Left lung (tissue), 10 donors: ENCODE measurements around the gene ADGRL3. TPM values are rescaled to one million over a fixed set of nuclear protein-coding genes. Genes with fewer than 3 reads are reported as not detected.

Experiments used
- ATAC-seq: fragments of 200-7000 bp; cut with Tn5 transposase; one replicate; pipeline ENCODE4 v1.9.1; 2020; ENCODE audit warnings: moderate library complexity
- DNase-seq, 4 donors: peaks; one replicate each; pipeline ENCODE4 v3.0.0-alpha.2; 2013 to 2020
- H3K27ac ChIP-seq, 2 donors: fragments of 200-600 bp; sonication (generic) in 1 of 2; one replicate each; pipeline versions ENCODE4 v1.5.0 to v1.8.0; 2020 to 2021
- H3K27me3 ChIP-seq, 2 donors: fragments of 200-600 bp; sonication (generic) in 1 of 2; one replicate each; pipeline versions ENCODE4 v1.5.0 to v1.8.0; 2020 to 2021
- H3K36me3 ChIP-seq, 2 donors: fragments of 200-600 bp; sonication (generic) in 1 of 2; one replicate each; pipeline versions ENCODE4 v1.5.0 to v1.8.0; 2020 to 2021
- H3K4me1 ChIP-seq, 2 donors: fragments of 200-600 bp; one replicate each; pipeline ENCODE4 v1.8.0; 2021
- H3K4me3 ChIP-seq, 2 donors: fragments of 200-600 bp; sonication (generic) in 1 of 2; one replicate each; pipeline versions ENCODE4 v1.5.0 to v1.8.0; 2020 to 2021; ENCODE audit warnings: mild to moderate bottlenecking in 1 of 2
- H3K9me3 ChIP-seq, 2 donors: fragments of 200-600 bp; sonication (generic) in 1 of 2; one replicate each; pipeline versions ENCODE4 v1.5.0 to v1.8.0; 2020 to 2021
- CTCF ChIP-seq, 2 donors: fragments of 200-600 bp; sonication (generic) in 1 of 2; IDR thresholded peaks; one replicate each; pipeline versions ENCODE4 v1.5.0 to v1.8.0; 2021; ENCODE audit warnings: antibody characterized with exemption in 2 of 2
- intact Hi-C, 2 donors: fragments of 100-400 bp; cut with DNase I; formaldehyde crosslinking; loops; one replicate each; pipeline versions ENCODE4 v1.11.2 to v1.14.2; 2022
- polyA plus RNA-seq, 6 donors: library from polyadenylated mRNA; unstranded; fragments of 120-200 nt; gene quantifications; one replicate each; pipeline ENCODE4 v1.2.1, GENCODE V29; 2013; ENCODE audit not compliant: insufficient read length in 6 of 6
- total RNA-seq, 2 donors: library from RNA; stranded (reverse); fragmentation: NEBNext Ultra II Directional; extraction: Animal tissue kit (Norgen Biotek cat#: 25700); gene quantifications; one replicate each; pipeline ENCODE4 v1.2.1, GENCODE V29; 2021
- donor health status: DM: no; HTN: yes; CAD: no.
- donor health status: DM: no; HTN: no; CAD: no.

The ADGRL3 gene
- total and polyA plus RNA-seq, 8 donors, result 2.7 to 23.4 (median 19.6) TPM

GRCh38 chr4:61440321-61440720 is 240.2 kb downstream of the ADGRL3 start:
- H3K4me1 ChIP-seq, result no peaks in the 10 kb centered on the region
- TF ChIP-seq CTCF (IDR thresholded peaks at IDR 0.05), result no peak
- H3K9me3 ChIP-seq, result no peaks in the 10 kb centered on the region
- H3K27me3 ChIP-seq, result no peaks in the 10 kb centered on the region
- intact Hi-C loops, result no loop called here
- H3K27ac ChIP-seq, result no peak overlapping the region
- no peaks in the 10 kb centered on the region for H3K36me3 ChIP-seq
- H3K4me3 ChIP-seq, result no peak overlapping the region
- no peak for ATAC-seq
- DNase-seq, result no peak

GRCh38 chr4:61442936-61443335 is 242.8 kb downstream of the ADGRL3 start:
- Histone ChIP-seq H3K27me3 (no peaks in the 10 kb centered on the region), H3K9me3 (no peaks in the 10 kb centered on the region), H3K27ac (no peak overlapping the region), H3K4me1 (no peaks in the 10 kb centered on the region), H3K36me3 (no peaks in the 10 kb centered on the region), H3K4me3 (no peak overlapping the region)
- no peak for TF ChIP-seq CTCF (IDR thresholded peaks at IDR 0.05)
- no peak for ATAC-seq
- peak in 1 of 4 donors; percentile 24 for DNase-seq
- intact Hi-C loops, result no loop called here

GRCh38 chr4:61443813-61444510 is 243.8 kb downstream of the ADGRL3 start:
- no peaks in the 10 kb centered on the region for H3K36me3 ChIP-seq
- no peak for TF ChIP-seq CTCF (IDR thresholded peaks at IDR 0.05)
- DNase-seq (no peak), ATAC-seq (no peak)
- no peaks in the 10 kb centered on the region for H3K27me3 ChIP-seq
- H3K27ac ChIP-seq, result no peak overlapping the region
- H3K4me3 ChIP-seq, result no peak overlapping the region
- no peaks in the 10 kb centered on the region for H3K9me3 ChIP-seq
- H3K4me1 ChIP-seq, result no peaks in the 10 kb centered on the region
- intact Hi-C loops, result no loop called here

GRCh38 chr4:61445374-61446063 is 245.4 kb downstream of the ADGRL3 start:
- no peaks in the 10 kb centered on the region for H3K36me3 ChIP-seq
- no peak overlapping the region for H3K4me3 ChIP-seq
- TF ChIP-seq CTCF (IDR thresholded peaks at IDR 0.05), result no peak
- no peaks in the 10 kb centered on the region for H3K27me3 ChIP-seq
- H3K4me1 ChIP-seq, result no peaks in the 10 kb centered on the region
- ATAC-seq, result peak; percentile 85
- H3K9me3 ChIP-seq, result no peaks in the 10 kb centered on the region
- DNase-seq, result peak in 1 of 4 donors; percentile 10
- no peak overlapping the region for H3K27ac ChIP-seq
- intact Hi-C loops, result no loop called here

- Histone ChIP-seq H3K4me1 (no peaks in the 10 kb centered on the region), H3K27ac (no peak overlapping the region), H3K27me3 (no peaks in the 10 kb centered on the region), H3K9me3 (no peaks in the 10 kb centered on the region), H3K36me3 (no peaks in the 10 kb centered on the region), H3K4me3 (no peak overlapping the region)
- DNase-seq (no peak), ATAC-seq (no peak)
- TF ChIP-seq CTCF (IDR thresholded peaks at IDR 0.05), result no peak
- intact Hi-C loops, result no loop called here
Measured at GRCh38 chr4:61446941-61447340, 246.8 kb downstream of the ADGRL3 start.
